Measurements from ENCODE around the gene OR4K2. TPM values are rescaled to one million over a fixed set of nuclear protein-coding genes. Genes with fewer than 3 reads are reported as not detected.
"Not testable (repeated sequence)": the region's sequence is repeated elsewhere in the genome, so short reads cannot be mapped to it uniquely, and the experiment has no call there.

OR4K2 gene, protein sequence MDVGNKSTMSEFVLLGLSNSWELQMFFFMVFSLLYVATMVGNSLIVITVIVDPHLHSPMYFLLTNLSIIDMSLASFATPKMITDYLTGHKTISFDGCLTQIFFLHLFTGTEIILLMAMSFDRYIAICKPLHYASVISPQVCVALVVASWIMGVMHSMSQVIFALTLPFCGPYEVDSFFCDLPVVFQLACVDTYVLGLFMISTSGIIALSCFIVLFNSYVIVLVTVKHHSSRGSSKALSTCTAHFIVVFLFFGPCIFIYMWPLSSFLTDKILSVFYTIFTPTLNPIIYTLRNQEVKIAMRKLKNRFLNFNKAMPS
- polyA plus RNA-seq (ENCODE audit: insufficient read length) = not detected

DNA sequence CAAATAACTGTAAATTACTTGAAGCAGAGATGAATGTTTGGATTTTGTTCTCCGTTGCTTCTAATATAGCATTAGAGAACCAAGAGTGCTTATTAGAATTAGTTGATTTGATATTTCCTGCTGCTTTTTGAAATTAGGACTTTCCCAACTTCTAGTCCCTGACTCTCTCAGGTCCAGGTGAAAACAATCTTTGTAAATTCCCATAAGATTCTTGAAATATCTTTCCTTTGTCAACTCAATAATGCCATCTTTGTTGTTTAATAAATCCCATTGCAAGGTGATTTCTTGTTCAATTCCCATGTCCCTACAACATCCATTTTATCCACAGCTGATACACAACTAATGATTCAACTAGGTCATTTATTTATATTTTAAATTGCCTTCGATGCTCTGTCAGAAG, at the start of gene OR4K2:
Gene OR4K2, plus strand, starts transcription at position 301 of the 400 bp plus-strand sequence. CDS start 1,126 bp downstream, outside the sequence.
- DNase-seq = no peak

DNA sequence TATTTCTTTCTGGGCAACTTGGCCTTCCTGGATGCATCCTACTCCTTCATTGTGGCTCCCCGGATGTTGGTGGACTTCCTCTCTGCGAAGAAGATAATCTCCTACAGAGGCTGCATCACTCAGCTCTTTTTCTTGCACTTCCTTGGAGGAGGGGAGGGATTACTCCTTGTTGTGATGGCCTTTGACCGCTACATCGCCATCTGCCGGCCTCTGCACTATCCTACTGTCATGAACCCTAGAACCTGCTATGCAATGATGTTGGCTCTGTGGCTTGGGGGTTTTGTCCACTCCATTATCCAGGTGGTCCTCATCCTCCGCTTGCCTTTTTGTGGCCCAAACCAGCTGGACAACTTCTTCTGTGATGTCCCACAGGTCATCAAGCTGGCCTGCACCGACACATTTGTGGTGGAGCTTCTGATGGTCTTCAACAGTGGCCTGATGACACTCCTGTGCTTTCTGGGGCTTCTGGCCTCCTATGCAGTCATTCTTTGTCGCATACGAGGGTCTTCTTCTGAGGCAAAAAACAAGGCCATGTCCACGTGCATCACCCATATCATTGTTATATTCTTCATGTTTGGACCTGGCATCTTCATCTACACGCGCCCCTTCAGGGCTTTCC, 47.2 kb upstream of the OR4K2 start:
- not testable (repeated sequence) for DNase-seq

DNA sequence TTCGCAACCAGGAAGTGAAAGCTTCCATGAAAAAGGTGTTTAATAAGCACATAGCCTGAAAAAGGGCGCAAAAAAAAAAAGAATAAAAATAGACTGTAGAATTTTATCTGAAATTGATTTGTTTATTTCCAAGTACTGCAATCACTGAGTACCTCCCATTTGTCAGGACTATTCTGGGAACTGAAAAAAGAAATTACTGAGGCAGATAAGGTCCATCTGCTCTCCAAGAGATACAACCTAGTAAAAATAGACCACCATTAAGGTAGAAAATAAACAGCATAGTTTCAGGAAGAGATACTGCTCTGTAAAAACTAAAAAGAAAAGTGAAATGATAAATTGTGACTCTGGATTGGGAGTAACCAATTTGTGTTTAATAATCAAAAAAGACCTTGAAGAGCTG, 46.6 kb upstream of the OR4K2 start:
- no peak for DNase-seq

DNA sequence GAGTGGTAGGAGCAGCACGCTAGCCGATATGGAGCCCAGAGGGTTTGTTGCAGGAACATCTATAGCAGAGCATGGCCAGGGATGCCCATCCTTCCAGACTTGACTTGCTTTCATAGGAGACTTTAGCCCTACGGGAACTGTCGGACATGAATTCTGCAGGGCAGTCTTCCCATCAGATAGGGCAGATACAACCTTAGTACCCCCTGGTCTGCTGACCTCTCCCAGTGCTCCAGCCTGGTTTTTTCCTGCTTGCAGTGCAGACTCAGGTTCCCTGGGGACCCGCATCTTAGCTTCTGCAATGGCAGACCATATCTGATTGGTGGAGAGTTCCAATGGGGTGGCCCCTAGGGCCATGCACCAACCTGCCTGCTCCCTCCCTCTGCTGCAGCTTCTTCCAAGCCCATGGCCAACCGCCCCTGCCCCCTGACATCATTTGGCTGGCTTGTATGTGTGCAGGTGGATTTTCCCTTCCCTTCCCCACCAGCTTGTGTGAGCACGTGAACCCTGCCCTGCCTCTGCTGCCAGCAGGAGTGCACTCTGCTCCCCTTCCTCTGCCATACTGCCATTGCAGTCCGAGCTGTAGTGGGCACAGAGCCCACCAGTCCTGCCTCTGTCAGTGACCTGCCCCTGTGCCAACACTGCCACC, 40.6 kb upstream of the OR4K2 start:
- not testable (repeated sequence) for DNase-seq

DNA sequence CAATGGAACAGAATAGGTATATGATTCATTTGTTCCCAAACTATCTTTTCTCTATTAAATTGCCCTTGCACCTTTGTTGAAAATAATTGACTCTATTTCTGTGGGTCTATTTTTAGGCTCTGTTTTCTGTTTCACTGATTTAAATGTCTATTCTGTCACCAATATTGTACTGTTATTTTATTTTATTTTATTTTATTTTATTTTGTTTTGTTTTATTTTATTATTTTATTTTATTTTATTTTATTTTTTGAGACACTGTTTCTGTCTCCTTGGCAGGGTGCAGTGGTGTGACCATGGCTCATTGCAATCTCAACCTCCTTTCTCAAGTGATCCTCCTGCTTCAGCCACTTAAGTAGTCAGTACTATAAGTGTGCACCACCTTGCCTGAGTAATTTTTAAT, 36.5 kb upstream of the OR4K2 start:
- DNase-seq = no peak

DNA sequence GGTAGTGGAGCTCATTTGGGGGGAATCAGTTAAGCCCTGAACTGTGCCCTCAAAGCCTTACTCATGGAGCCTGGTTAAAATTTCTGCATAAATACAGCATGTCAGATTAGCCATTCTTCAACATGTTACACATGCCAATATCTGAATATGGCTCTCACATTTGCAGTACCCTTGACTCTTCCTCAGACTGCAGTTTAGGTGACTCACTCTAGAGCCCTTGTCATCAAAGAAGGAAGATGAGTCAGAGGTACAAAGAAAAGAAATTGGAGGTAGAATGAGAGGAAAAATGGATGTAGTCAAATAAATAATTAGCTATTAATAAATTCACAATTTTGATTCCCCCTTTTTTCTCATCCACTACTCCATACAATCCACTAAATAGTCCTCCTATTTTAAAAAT, 23.6 kb upstream of the OR4K2 start:
- no peak for DNase-seq

DNA sequence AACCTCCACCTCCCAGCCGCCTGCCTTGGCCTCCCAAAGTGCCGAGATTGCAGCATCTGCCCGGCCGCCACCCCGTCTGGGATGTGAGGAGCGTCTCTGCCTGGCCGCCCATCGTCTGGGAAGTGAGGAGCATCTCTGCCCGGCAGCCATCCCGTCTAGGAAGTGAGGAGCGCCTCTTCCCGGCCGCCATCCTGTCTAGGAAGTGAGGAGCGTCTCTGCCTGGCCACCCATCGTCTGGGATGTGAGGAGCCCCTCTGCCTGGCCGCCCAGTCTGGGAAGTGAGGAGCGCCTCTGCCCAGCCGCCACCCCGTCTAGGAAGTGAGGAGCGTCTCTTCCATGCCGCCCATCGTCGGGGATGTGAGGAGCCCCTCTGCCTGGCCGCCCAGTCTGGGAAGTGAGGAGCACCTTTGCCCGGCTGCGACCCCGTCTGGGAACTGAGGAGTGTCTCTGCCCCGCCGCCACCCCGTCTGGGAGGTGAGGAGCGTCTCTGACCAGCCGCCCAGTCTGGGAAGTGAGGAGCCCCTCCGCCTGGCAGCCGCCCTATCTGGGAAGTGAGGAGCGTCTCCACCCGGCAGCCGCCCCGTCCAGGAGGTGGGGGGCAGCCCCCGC, 8.8 kb upstream of the OR4K2 start:
- DNase-seq = not testable (repeated sequence)

DNA sequence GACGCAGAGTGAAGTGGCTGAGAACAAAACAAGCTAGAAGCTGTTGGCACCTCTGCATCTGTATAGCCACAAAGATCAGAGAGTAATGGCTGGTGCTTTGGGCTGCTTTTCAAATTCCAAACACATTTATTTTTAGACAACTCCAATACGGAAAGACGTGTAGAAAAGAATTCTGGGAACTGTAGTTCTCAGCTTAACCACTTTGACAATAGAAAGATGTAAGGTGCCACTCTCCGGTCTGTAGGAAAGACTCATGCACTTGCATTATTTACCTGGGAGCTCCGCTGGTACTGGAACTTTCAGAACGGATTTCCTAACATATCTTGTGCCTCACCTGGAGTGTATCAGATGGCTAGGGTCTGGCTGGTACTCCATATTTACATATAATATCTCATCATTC, 1.8 kb upstream of the OR4K2 start:
- no peak for DNase-seq

DNA sequence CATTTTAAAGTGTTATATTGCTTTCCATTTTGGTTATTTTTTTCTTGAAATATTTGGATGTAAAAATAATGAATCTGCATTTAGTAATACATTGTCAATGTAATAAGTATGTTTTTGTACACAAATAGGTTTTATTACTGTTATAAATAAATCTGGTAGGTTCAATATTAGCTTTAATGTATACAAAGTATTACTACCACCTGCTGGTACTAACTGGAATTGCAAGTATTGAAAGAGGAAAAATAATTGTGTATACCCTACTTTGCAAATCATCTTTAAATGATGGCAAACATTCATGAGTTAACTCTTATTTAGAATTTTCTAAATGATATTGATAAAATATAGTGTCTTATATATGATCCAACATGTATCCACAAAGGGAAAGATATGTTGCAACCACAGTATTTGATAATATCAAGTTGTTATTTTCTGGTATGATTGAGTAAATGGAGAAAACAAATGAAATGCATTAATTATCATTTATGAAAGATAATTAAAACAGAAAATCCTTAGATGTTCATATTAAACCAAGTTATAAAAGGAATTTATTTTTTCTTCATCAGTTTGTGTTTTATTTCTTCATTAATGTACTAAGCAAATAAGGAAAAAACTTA, 3.2 kb downstream of the OR4K2 start:
- no peak for DNase-seq

DNA sequence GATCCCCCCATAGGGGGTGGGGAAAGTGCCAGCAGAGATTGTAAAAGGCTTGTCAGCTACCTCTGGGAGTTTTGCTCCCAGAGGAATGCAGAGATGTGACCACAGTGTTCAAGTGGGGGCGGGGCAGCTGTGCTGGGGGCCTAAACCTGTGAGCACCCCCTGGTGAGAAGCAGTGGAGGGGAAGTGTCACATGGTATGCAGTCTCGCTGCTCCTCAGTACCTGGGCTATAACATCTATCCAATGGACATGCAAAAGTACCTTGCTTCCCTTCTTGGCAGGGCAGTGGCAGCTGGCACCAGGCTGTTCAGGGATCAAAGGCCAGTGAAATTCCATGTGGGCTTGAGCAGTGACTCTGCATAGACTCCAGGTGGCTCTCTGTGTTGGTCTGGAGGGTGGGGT, 20.3 kb downstream of the OR4K2 start:
- no peak for DNase-seq

DNA sequence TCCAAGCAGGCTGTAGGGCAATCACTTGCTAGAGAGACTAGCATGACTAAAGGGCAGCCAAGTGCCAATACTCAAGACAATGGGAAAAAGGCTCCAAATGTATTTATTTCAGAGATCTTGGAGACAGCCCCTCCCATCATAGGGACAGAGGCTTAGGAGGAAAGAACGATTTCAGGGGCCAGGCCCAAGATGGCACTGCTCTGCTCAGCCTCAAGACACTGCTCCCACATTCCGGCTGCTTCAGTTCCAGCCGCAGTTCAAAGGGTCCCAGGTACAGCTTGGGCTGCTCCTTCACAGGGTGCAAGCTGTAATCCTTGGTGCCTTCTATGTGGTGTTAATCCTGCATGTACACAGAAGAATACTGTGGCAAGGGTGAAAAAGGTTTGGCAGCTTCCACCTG, 26.1 kb downstream of the OR4K2 start:
- no peak for DNase-seq

DNA sequence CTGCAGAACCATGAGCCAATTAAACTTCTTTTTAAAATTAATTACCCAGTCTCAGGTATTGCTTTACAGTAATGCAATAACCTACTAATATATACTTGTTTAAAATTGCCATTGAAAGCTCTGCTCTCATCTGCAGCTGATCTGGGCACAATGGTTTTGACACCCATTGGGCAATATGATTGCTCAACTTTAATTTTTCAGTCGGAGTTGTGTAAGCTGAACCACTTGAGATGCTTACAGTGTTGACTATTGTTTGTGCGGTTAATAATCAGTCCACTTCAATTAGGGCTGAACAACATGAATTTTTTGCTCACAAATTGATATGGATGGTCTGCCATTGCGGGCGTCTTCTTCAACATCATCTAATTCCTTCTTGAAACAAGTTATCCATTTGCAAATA, 27.5 kb downstream of the OR4K2 start:
- no peak for DNase-seq

DNA sequence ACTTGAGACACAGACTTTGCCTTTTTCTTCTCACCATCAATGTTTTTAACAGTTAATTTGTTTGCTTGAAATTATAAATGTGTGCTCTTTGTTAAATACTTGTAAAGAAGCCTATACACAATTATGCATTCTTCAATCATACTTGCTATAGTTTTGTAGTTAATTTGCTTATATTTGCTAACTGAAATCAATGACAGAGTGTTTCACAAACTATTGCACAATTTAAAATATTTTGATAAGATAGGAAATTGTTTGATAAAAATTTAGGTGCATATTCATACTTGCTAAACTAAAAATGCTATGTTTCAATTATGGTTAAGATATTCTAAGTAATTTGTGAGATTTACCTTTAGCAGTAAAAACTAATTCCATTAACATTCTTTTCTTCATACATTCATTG, 31.7 kb downstream of the OR4K2 start:
- no peak for DNase-seq

DNA sequence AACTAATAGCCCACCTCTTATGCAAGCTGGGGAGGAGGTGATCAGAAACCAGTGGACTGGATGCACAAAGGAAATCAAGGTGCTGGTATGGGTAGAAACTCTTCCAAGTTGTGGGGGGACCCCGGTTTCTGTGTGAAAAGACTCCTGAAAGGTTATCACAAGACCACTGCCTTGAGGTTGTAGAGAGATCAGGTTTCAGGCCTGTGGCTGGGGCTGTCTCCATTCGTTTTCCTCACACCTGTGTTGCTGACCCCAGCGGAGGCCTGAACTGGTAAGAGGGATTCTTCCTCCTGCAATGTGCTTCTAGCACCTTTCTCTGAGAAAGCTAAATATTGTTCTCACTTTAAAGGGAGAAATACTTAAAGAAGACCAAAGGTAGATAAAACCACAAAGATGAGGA, 36.2 kb downstream of the OR4K2 start:
- no peak for DNase-seq

DNA sequence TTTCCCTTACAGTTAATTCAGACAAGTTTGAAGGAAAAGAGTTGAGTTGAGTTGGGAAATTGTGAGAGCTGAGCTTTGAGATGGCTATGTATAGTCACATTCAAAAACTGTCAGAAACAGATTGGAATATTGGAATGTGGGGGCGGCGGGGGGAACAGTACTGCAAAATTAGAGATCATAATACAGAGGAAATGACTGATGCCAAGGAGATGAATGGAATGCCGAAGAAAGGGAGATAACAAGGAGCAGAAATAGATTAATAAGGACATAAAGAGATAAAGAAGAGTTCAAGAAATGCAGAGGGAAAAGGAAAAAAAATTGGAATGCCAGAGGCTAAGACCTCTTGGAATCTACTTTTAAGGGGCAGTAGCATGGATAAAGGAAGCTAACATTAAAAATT, 42.3 kb downstream of the OR4K2 start:
- DNase-seq = no peak

DNA sequence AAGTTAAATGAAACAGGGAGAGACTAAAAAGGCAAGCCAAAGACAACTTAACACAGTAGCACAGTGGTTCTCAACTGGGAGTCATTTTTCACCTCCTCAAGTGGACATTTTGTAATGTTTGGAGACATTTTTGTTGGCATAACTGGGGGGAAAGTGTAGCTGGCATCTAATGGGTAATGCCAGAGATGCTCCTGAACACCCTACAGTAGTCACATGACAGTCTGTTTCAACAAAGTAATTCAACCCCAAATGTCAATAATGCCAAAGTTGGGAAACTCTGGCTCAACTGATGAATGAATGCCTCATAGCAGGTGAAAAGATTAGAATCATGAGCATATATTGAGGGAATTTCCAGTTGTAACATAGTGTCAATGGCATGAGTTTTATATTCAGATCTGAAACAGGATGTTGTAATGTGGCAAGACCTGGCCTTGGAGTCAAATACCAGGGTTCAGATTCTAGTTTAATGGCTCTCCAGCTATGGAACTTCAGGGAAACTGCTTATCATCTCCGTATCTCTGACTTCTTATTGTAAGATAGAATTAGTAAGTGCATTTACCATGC, 43.1 kb downstream of the OR4K2 start:
- no peak for DNase-seq

DNA sequence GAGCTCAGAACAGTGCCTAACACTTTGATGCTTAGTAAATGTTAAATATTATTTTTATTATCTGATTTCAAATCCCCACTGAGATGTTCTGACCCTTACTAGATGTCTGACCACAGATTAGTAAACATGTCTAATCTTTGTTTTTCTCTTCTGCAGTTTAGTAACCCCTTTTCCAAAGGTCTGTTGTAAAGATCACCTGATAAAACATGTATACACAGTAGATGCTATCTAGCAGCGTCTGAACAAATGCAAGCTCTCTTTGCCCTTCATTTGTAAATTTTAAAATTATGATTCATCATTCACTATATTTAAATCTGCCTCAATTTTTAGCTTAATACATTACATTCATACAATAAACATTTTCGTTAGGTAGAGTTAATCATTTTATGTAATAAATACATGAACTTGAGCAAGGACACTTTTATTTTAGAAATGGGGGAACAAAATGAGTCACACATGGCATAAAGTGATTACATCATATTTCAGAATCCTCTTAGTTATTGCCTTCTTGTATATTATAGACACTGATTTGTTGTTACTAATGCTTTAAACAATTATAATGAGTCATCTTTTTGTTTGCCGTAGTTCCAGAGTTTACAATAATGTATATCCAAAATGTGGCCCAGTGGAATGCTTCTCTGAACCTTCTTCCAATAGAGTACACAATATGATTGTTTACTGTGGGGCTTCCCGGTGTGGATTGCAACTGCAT, 43.8 kb downstream of the OR4K2 start:
- DNase-seq = no peak

DNA sequence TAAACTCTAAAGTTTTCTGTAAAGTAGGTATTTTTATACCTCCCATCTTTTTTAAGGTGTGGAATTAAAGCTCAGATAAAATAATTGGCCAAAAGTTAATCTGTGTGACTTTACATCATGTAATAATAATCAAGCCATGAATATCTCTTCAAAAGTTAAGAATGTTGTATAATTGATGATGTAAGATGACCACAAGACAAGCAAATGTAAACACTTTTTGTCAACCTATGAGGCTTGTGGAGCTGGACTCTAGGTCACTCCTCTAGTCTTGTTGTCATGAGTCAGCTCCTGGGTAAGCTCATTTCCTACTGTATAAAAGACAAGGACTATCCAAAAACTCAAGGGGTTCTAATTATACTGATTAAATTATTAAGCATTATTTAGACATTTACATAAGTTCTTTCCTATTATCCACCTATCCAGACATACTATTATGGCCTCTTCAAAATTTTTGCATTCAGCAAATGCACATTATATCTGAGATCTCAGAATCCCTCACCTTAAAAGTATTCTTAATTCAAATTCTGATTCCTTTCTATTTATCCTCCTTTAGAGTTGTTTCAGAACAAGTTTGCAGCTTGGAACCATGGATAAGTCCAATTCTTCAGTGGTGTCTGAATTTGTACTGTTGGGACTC, 45.2 kb downstream of the OR4K2 start, which contains the start of gene OR4K5:
Gene OR4K5, plus strand, starts transcription at position 587 of the 637 bp plus-strand sequence. Its CDS starts 0 bp downstream, at position 587.
- DNase-seq = no peak

DNA sequence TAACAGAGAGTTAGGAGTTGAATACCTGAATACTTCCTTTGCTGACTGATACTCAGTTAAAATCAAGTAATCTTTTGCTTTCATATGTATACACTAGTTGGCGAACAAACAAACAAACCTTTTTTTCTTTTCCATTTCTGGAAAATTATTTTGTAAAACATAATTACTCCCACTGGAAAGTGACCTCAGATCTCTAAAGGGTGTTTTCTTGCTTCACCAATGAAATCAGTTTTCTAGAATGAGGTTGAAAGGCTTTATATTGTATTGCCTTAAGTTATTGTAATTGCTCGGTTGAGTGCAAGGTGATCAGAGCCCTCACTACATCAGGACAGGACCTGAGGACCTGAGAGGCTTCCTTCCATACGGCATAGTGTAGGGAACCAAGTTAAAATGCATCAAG, 55.7 kb downstream of the OR4K2 start, which contains the start of gene OR4K1:
Gene OR4K1, plus strand, starts transcription at position 301 of the 400 bp plus-strand sequence. CDS start 4,750 bp downstream, outside the sequence.
- no peak for DNase-seq
